ENCODE data around the gene PDCL3. TPM values are rescaled to one million over a fixed set of nuclear protein-coding genes. Genes with fewer than 3 reads are reported as not detected.

PDCL3 gene
- total RNA-seq, 2 donors from 2014 or later = 40.3 to 46.1 TPM

- H3K27ac Mint-ChIP-seq = no peak overlapping the region
- no peak overlapping the region for H3K4me3 Mint-ChIP-seq
- DNase-seq = no peak
- Histone ChIP-seq H3K9me3 (ENCODE audit: control insufficient read depth, low read length) (no peaks in the 10 kb centered on the region), H3K36me3 (ENCODE audit: control insufficient read depth, insufficient read depth, low read length) (no peaks in the 10 kb centered on the region), H3K27me3 (ENCODE audit: control insufficient read depth, insufficient read depth, low read length, poor library complexity, severe bottlenecking) (no peaks in the 10 kb centered on the region), H3K9ac (ENCODE audit: extremely low read depth, low read length, poor library complexity, severe bottlenecking) (no peak overlapping the region), H3K4me3 (ENCODE audit: low read length) (no peak overlapping the region), H3K27ac (ENCODE audit: low read depth, low read length) (no peak overlapping the region), H3K4me1 (ENCODE audit: control insufficient read depth, insufficient read depth, low read length) (no peaks in the 10 kb centered on the region)
- TF ChIP-seq, protein P1, sequence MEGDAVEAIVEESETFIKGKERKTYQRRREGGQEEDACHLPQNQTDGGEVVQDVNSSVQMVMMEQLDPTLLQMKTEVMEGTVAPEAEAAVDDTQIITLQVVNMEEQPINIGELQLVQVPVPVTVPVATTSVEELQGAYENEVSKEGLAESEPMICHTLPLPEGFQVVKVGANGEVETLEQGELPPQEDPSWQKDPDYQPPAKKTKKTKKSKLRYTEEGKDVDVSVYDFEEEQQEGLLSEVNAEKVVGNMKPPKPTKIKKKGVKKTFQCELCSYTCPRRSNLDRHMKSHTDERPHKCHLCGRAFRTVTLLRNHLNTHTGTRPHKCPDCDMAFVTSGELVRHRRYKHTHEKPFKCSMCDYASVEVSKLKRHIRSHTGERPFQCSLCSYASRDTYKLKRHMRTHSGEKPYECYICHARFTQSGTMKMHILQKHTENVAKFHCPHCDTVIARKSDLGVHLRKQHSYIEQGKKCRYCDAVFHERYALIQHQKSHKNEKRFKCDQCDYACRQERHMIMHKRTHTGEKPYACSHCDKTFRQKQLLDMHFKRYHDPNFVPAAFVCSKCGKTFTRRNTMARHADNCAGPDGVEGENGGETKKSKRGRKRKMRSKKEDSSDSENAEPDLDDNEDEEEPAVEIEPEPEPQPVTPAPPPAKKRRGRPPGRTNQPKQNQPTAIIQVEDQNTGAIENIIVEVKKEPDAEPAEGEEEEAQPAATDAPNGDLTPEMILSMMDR (conservative IDR thresholded peaks at IDR 0.05) = no peak
- H3K4me1 Mint-ChIP-seq = no peaks in the 10 kb centered on the region
- H3K27me3 Mint-ChIP-seq (ENCODE audit: insufficient read depth) = no peaks in the 10 kb centered on the region
- no peaks in the 10 kb centered on the region for H3K9me3 Mint-ChIP-seq
- WGBS, 2 experiments (ENCODE audit: insufficient coverage in 1 of 2, insufficient read length in 1 of 2) = 93 to 94% methylated on average over 19 to 24 of the region's 24 CpGs
- H3K36me3 Mint-ChIP-seq (ENCODE audit: low read depth) = no peaks in the 10 kb centered on the region
Measured at GRCh38 chr2:100611079-100612029, 48.6 kb downstream of the PDCL3 start.

DNA sequence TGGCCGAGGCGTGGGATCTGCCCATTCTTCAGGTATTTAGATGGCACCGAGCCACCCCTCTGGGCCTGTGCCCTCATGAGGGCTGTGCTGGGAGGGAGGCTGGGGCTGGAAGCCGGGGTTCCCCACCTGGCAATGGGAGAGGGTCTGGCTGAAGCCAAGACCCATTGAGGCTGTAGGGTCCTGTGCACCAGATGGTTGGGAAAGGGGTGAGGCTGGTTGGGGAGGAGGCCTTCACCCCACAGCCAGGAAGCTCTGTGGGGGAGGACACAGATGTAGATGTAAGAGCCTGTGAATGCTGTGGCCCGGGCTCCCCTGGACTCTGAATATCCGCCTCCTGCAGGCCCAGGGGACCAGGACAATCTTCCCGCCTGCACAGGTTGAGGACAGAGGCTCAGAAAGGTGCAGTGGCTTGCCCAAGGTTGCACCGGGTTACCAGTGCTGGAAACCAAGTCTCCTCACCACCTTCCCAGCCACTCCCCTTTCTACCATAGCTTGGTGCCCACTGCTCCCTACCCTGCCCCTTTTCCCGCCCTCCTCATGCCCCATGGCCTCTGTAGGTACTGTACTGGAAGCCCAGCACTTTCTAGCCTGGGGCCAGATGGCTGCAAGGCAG is 49.7 kb downstream of the PDCL3 start:
- no peaks in the 10 kb centered on the region for H3K9me3 ChIP-seq (ENCODE audit: control insufficient read depth, low read length)
- Mint-ChIP-seq H3K4me3 (no peak overlapping the region), H3K9me3 (no peaks in the 10 kb centered on the region), H3K4me1 (no peaks in the 10 kb centered on the region), H3K36me3 (ENCODE audit: low read depth) (no peaks in the 10 kb centered on the region), H3K27me3 (ENCODE audit: insufficient read depth) (no peaks in the 10 kb centered on the region), H3K27ac (no peak overlapping the region)
- H3K27me3 ChIP-seq (ENCODE audit: control insufficient read depth, insufficient read depth, low read length, poor library complexity, severe bottlenecking) = no peaks in the 10 kb centered on the region
- no peaks in the 10 kb centered on the region for H3K4me1 ChIP-seq (ENCODE audit: control insufficient read depth, insufficient read depth, low read length)
- H3K4me3 ChIP-seq (ENCODE audit: low read length) = no peak overlapping the region
- H3K27ac ChIP-seq (ENCODE audit: low read depth, low read length) = no peak overlapping the region
- no peak for DNase-seq
- no peaks in the 10 kb centered on the region for H3K36me3 ChIP-seq (ENCODE audit: control insufficient read depth, insufficient read depth, low read length)
- no peak overlapping the region for H3K9ac ChIP-seq (ENCODE audit: extremely low read depth, low read length, poor library complexity, severe bottlenecking)
- TF ChIP-seq, protein P1 (conservative IDR thresholded peaks at IDR 0.05) = no peak
- 90 to 100% methylated on average over 2 to 9 of the region's 9 CpGs for WGBS, 2 experiments (ENCODE audit: insufficient coverage in 1 of 2, insufficient read length in 1 of 2)

- H3K36me3 ChIP-seq (ENCODE audit: control insufficient read depth, insufficient read depth, low read length) = no peaks in the 10 kb centered on the region
- no peak for DNase-seq
- H3K9me3 Mint-ChIP-seq = no peaks in the 10 kb centered on the region
- no peaks in the 10 kb centered on the region for H3K27me3 ChIP-seq (ENCODE audit: control insufficient read depth, insufficient read depth, low read length, poor library complexity, severe bottlenecking)
- no peaks in the 10 kb centered on the region for H3K4me1 Mint-ChIP-seq
- H3K9ac ChIP-seq (ENCODE audit: extremely low read depth, low read length, poor library complexity, severe bottlenecking) = no peak overlapping the region
- H3K27me3 Mint-ChIP-seq (ENCODE audit: insufficient read depth) = no peaks in the 10 kb centered on the region
- H3K9me3 ChIP-seq (ENCODE audit: control insufficient read depth, low read length) = no peaks in the 10 kb centered on the region
- no peak overlapping the region for H3K4me3 ChIP-seq (ENCODE audit: low read length)
- TF ChIP-seq, protein P1 (conservative IDR thresholded peaks at IDR 0.05) = no peak
- no peak overlapping the region for H3K27ac ChIP-seq (ENCODE audit: low read depth, low read length)
- H3K4me1 ChIP-seq (ENCODE audit: control insufficient read depth, insufficient read depth, low read length) = no peaks in the 10 kb centered on the region
- H3K36me3 Mint-ChIP-seq (ENCODE audit: low read depth) = no peaks in the 10 kb centered on the region
- WGBS, 2 experiments (ENCODE audit: insufficient coverage in 1 of 2, insufficient read length in 1 of 2) = 82 to 85% methylated on average over 1 of the region's 1 CpG
- no peak overlapping the region for H3K4me3 Mint-ChIP-seq
- no peak overlapping the region for H3K27ac Mint-ChIP-seq
Measured at GRCh38 chr2:100613719-100614118, 50.9 kb downstream of the PDCL3 start.

Data from endodermal cell (in vitro differentiated cells).